Upper lobe of left lung (tissue), 6 donors: Measurements from ENCODE around the gene MAP2K5. TPM values are rescaled to one million over a fixed set of nuclear protein-coding genes. Genes with fewer than 3 reads are reported as not detected.
A peak's percentile ranks its signal among the peaks of the same experiment; 100 is the strongest.

Experiments
- ATAC-seq, 2 donors: fragments of 200-7000 bp; cut with Tn5 transposase; one replicate each; pipeline ENCODE4 v1.9.1; 2022; ENCODE audit warnings: mild to moderate bottlenecking in 2 of 2, moderate library complexity in 2 of 2; ENCODE audit not compliant: low FRiP score in 2 of 2
- DNase-seq, 2 donors: peaks; one replicate each; pipeline ENCODE4 v3.0.0-alpha.2; 2019 to 2020
- H3K27ac ChIP-seq, 4 donors: fragments of 200-600 bp; sonication (generic); one replicate each; pipeline ENCODE4 v1.5.1; 2016 to 2019
- H3K27me3 ChIP-seq, 4 donors: fragments of 200-600 bp; sonication (generic); one replicate each; pipeline ENCODE4 v1.5.1; 2017 to 2019
- H3K36me3 ChIP-seq, 4 donors: fragments of 200-600 bp; sonication (generic); one replicate each; pipeline ENCODE4 v1.5.1; 2016 to 2019
- H3K4me1 ChIP-seq, 4 donors: fragments of 200-600 bp; sonication (generic); one replicate each; pipeline ENCODE4 v1.5.1; 2018 to 2019
- H3K4me3 ChIP-seq, 4 donors: fragments of 200-600 bp; sonication (generic); one replicate each; pipeline ENCODE4 v1.5.1; 2017 to 2019; ENCODE audit warnings: mild to moderate bottlenecking in 2 of 4, moderate library complexity in 1 of 4
- H3K9me3 ChIP-seq, 4 donors: fragments of 200-600 bp; sonication (generic); one replicate each; pipeline ENCODE4 v1.5.1; 2018 to 2019
- CTCF ChIP-seq, 6 experiments: fragments of 450-650 bp in 4 of 6; fragments of 200-600 bp in 2 of 6; sonication (generic) in 2 of 6; IDR thresholded peaks; one replicate each; pipeline ENCODE4 v1.5.1; 2016 to 2019; ENCODE audit warnings: antibody characterized with exemption in 6 of 6
- EP300 ChIP-seq, 4 donors: sonication (generic); formaldehyde crosslinking; IDR thresholded peaks; one replicate each; pipeline ENCODE4 v1.5.1; 2017; ENCODE audit warnings: antibody characterized with exemption in 4 of 4, control low read depth in 2 of 4
- POLR2A ChIP-seq, 4 donors: fragments of 450-650 bp; IDR thresholded peaks; one replicate each; pipeline ENCODE4 v1.5.1; 2016 to 2017; ENCODE audit warnings: antibody characterized with exemption in 4 of 4, mild to moderate bottlenecking in 2 of 4
- POLR2AphosphoS5 ChIP-seq, 2 donors: sonication (generic); formaldehyde crosslinking; IDR thresholded peaks; one replicate each; pipeline ENCODE4 v1.5.1; 2017; ENCODE audit warnings: antibody characterized with exemption in 2 of 2
- WGBS, 2 donors: methylation state at CpG; one replicate each; pipeline ENCODE4 v1.1.5; 2017 to 2018; 5-methylcytosine and 5-hydroxymethylcytosine counted together
- total RNA-seq, 6 donors: library from RNA; depleted of rRNA in 4 of 6; stranded (reverse); fragments of >200 nt in 4 of 6; gene quantifications; one replicate each; pipeline versions ENCODE4 v1.1.0 to v1.2.1, GENCODE V29; 2016 to 2021
- donor health status: DM: no; HTN: no; CAD: no; lungs with moderate emphysema.
- donor health status: DM: no; HTN: yes; CAD: no; lungs with severe emphysema.

Gene MAP2K5
- total RNA-seq, 6 donors from 2014 or later = 7.8 to 25.6 (median 16.0) TPM

- H3K4me1 ChIP-seq = peaks cover 47 to 78% (median 60%) of the 10 kb centered on the region in 4 donors
- H3K4me3 ChIP-seq = no peak overlapping the region
Measured at GRCh38 chr15:67828969-67829646, 286.6 kb downstream of the MAP2K5 start.

GRCh38 chr15:67829647-67830504 is 287.4 kb downstream of the MAP2K5 start:
- peaks cover 4 to 98% (median 61%) of the 10 kb centered on the region in 4 donors for H3K27me3 ChIP-seq
- H3K36me3 ChIP-seq = no peaks in the 10 kb centered on the region
- H3K9me3 ChIP-seq = no peaks in the 10 kb centered on the region
- DNase-seq = peak in 1 of 2 donors; percentile 79
- no peak for TF ChIP-seq POLR2AphosphoS5 (IDR thresholded peaks at IDR 0.05)
- no peak for TF ChIP-seq POLR2A (IDR thresholded peaks at IDR 0.05)
- no peak for TF ChIP-seq CTCF (IDR thresholded peaks at IDR 0.05)
- TF ChIP-seq EP300 (IDR thresholded peaks at IDR 0.05) = no peak
- no peak overlapping the region for H3K4me3 ChIP-seq
- no peak overlapping the region for H3K27ac ChIP-seq
- WGBS, 2 donors = 17 to 38% methylated on average over 12 to 40 of the region's 68 CpGs
- H3K4me1 ChIP-seq = peaks cover 52 to 79% (median 66%) of the 10 kb centered on the region in 4 donors
- ATAC-seq = no peak

More at GRCh38 chr15:67828969-67829646, 286.6 kb downstream of the MAP2K5 start:
- WGBS, 2 donors = 6 to 12% methylated on average over 28 to 49 of the region's 54 CpGs
- TF ChIP-seq EP300 (IDR thresholded peaks at IDR 0.05) (no peak), POLR2A (IDR thresholded peaks at IDR 0.05) (no peak), POLR2AphosphoS5 (IDR thresholded peaks at IDR 0.05) (no peak), CTCF (IDR thresholded peaks at IDR 0.05) (no peak)
- no peaks in the 10 kb centered on the region for H3K36me3 ChIP-seq
- peak in 1 of 2 donors; percentile 72 for DNase-seq
- no peak overlapping the region for H3K27ac ChIP-seq
- H3K27me3 ChIP-seq = peaks cover 2 to 99% (median 61%) of the 10 kb centered on the region in 4 donors
- ATAC-seq = no peak
- no peaks in the 10 kb centered on the region for H3K9me3 ChIP-seq

GRCh38 chr15:67831363-67831762 is 288.9 kb downstream of the MAP2K5 start:
- DNase-seq (no peak), ATAC-seq (no peak)
- H3K27ac ChIP-seq = no peak overlapping the region
- TF ChIP-seq POLR2AphosphoS5 (IDR thresholded peaks at IDR 0.05) (no peak), CTCF (IDR thresholded peaks at IDR 0.05) (no peak), POLR2A (IDR thresholded peaks at IDR 0.05) (no peak), EP300 (IDR thresholded peaks at IDR 0.05) (no peak)
- H3K9me3 ChIP-seq = no peaks in the 10 kb centered on the region
- peaks cover 51 to 79% (median 69%) of the 10 kb centered on the region in 4 donors for H3K4me1 ChIP-seq
- no peak overlapping the region for H3K4me3 ChIP-seq
- peaks cover 4 to 94% (median 61%) of the 10 kb centered on the region in 4 donors for H3K27me3 ChIP-seq
- no peaks in the 10 kb centered on the region for H3K36me3 ChIP-seq

GRCh38 chr15:67832031-67832551 is 289.6 kb downstream of the MAP2K5 start:
- peaks cover 49 to 72% (median 63%) of the 10 kb centered on the region in 4 donors for H3K4me1 ChIP-seq
- DNase-seq (no peak), ATAC-seq (no peak)
- WGBS, 2 donors = 33 to 36% methylated on average over 9 of the region's 9 CpGs
- no peaks in the 10 kb centered on the region for H3K9me3 ChIP-seq
- H3K4me3 ChIP-seq = no peak overlapping the region
- no peak overlapping the region for H3K27ac ChIP-seq
- no peaks in the 10 kb centered on the region for H3K36me3 ChIP-seq
- peaks cover 4 to 87% (median 54%) of the 10 kb centered on the region in 4 donors for H3K27me3 ChIP-seq
- TF ChIP-seq POLR2A (IDR thresholded peaks at IDR 0.05) (no peak), EP300 (IDR thresholded peaks at IDR 0.05) (no peak), POLR2AphosphoS5 (IDR thresholded peaks at IDR 0.05) (no peak)
